ENCODE results near the gene BEND3.

The BEND3 gene

DNA sequence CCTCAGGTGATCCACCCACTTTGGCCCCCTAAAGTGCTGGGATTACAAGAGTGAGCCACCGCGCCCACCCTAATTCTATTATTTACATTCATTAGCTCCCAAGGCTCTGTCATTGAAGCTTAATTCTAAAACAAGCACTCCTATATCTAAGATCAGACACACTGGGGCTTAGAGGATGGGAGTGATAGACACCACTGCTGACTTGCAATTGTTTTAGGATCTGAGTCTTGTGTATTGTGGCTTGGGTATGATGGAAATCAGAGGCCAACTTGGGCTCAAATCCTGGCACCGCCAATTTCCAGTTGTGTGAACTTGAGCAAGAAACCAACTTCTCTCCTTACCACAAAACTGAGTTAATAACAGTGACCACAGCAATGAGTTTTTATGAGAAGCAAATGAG, 52.6 kb downstream of the BEND3 start:
- Mint-ChIP-seq H3K9me3 (no peaks in the 10 kb centered on the region), H3K27me3 (ENCODE audit: low read depth) (no peaks in the 10 kb centered on the region), H3K36me3 (ENCODE audit: low read depth) (peaks cover 1% of the 10 kb centered on the region), H3K27ac (peak overlapping the region; percentile 69), H3K4me1 (ENCODE audit: low read depth) (peaks cover 66% of the 10 kb centered on the region), H3K4me3 (peak overlapping the region; percentile 48)
- DNase-seq (ENCODE audit: low spot score) = no peak

DNA sequence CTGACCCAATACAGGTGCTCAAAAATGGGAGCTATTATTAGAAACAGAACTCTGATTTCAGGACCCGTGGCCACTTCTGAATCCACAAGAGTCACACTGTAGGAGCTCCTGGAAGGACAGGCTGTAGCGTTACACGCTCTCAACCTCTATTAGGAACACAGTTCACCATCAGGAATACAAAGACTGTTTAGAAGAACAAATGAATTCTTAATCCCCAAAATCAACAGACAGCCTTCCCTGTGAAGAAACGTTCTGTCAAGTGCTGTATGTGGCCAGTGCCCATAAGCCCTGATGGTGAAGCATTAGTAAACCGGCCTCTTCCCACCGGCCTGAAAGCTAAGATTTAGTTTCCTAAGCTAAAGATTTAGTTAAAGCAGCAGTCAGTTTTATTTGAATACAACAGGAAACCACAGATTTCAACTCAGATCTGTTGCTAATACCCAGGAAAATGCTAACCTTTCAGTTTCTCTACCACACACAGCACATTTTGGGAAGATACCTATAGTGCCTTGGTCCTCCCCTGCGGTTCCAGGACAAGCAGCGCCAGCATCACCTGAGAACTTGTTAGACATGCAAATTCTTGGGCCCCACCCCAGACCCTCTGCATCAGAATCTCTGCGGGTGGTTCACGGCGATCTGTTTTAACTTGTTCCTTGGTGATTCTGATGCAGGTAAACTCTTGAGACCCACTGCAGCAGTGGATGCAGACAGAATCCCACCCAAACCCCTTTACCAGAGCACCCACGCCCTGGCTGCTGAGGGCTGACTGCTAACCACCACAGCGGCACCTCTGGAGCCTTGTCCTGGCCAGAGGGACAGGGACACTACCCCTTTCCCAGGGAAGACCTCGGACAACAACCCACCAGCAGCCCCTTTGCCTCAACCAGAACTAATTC, 53.9 kb downstream of the BEND3 start:
- Mint-ChIP-seq H3K36me3 (ENCODE audit: low read depth) (peaks cover 5% of the 10 kb centered on the region), H3K9me3 (no peaks in the 10 kb centered on the region), H3K4me1 (ENCODE audit: low read depth) (peaks cover 59% of the 10 kb centered on the region), H3K27ac (peak overlapping the region; percentile 81), H3K4me3 (peak overlapping the region; percentile 72), H3K27me3 (ENCODE audit: low read depth) (no peaks in the 10 kb centered on the region)
- no peak for DNase-seq (ENCODE audit: low spot score)

- Mint-ChIP-seq H3K4me3 (peak overlapping the region; percentile 72), H3K27me3 (ENCODE audit: low read depth) (no peaks in the 10 kb centered on the region), H3K27ac (no peak overlapping the region), H3K9me3 (no peaks in the 10 kb centered on the region), H3K4me1 (ENCODE audit: low read depth) (peaks cover 54% of the 10 kb centered on the region), H3K36me3 (ENCODE audit: low read depth) (peaks cover 5% of the 10 kb centered on the region)
- DNase-seq (ENCODE audit: low spot score) = no peak
These were observed 54.6 kb downstream of the BEND3 start for GRCh38 chr6:107060704-107061103.

- no peak overlapping the region for H3K27ac Mint-ChIP-seq
- peaks cover 5% of the 10 kb centered on the region for H3K36me3 Mint-ChIP-seq (ENCODE audit: low read depth)
- no peaks in the 10 kb centered on the region for H3K9me3 Mint-ChIP-seq
- no peak for DNase-seq (ENCODE audit: low spot score)
- H3K27me3 Mint-ChIP-seq (ENCODE audit: low read depth) = no peaks in the 10 kb centered on the region
- H3K4me1 Mint-ChIP-seq (ENCODE audit: low read depth) = peaks cover 44% of the 10 kb centered on the region
- H3K4me3 Mint-ChIP-seq = no peak overlapping the region
These were observed 55.7 kb downstream of the BEND3 start for GRCh38 chr6:107059606-107060005.

- Mint-ChIP-seq H3K9me3 (no peaks in the 10 kb centered on the region), H3K4me1 (ENCODE audit: low read depth) (peaks cover 30% of the 10 kb centered on the region), H3K4me3 (no peak overlapping the region), H3K27ac (no peak overlapping the region), H3K36me3 (ENCODE audit: low read depth) (peaks cover 4% of the 10 kb centered on the region), H3K27me3 (ENCODE audit: low read depth) (no peaks in the 10 kb centered on the region)
- no peak for DNase-seq (ENCODE audit: low spot score)
These were observed 57.6 kb downstream of the BEND3 start for GRCh38 chr6:107057679-107058078.

DNA sequence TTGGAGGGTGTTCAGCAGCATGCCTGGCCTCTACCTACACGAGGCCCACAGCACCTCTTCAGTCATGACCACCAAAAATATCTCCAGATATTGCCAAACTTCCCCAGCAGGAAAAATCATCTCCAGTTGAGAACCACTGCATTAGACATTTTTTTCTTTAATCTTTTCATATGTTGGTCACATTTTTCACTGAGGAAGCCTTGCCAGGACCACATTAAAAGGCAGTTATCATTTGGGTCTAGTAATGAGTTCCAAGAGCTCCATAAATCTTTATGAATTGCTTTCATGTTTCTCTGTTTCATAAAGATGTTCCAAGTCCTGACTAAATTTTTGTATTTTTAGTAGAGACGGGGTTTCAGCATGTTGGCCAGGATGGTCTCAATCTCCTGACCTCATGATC, 58.5 kb downstream of the BEND3 start:
- Mint-ChIP-seq H3K9me3 (no peaks in the 10 kb centered on the region), H3K36me3 (ENCODE audit: low read depth) (peaks cover 7% of the 10 kb centered on the region), H3K4me3 (no peak overlapping the region), H3K4me1 (ENCODE audit: low read depth) (peaks cover 22% of the 10 kb centered on the region), H3K27me3 (ENCODE audit: low read depth) (no peaks in the 10 kb centered on the region), H3K27ac (no peak overlapping the region)
- no peak for DNase-seq (ENCODE audit: low spot score)

- Mint-ChIP-seq H3K36me3 (ENCODE audit: low read depth) (peaks cover 31% of the 10 kb centered on the region), H3K27me3 (ENCODE audit: low read depth) (no peaks in the 10 kb centered on the region), H3K27ac (no peak overlapping the region), H3K4me3 (no peak overlapping the region), H3K4me1 (ENCODE audit: low read depth) (peaks cover 3% of the 10 kb centered on the region), H3K9me3 (no peaks in the 10 kb centered on the region)
- no peak for DNase-seq (ENCODE audit: low spot score)
These were observed 67.5 kb downstream of the BEND3 start for GRCh38 chr6:107047807-107048206.

- Mint-ChIP-seq H3K4me1 (ENCODE audit: low read depth) (peaks cover 6% of the 10 kb centered on the region), H3K4me3 (no peak overlapping the region), H3K9me3 (no peaks in the 10 kb centered on the region), H3K27ac (no peak overlapping the region), H3K27me3 (ENCODE audit: low read depth) (no peaks in the 10 kb centered on the region), H3K36me3 (ENCODE audit: low read depth) (peaks cover 24% of the 10 kb centered on the region)
- DNase-seq (ENCODE audit: low spot score) = no peak
These were observed 69.3 kb downstream of the BEND3 start for GRCh38 chr6:107045826-107046675.

DNA sequence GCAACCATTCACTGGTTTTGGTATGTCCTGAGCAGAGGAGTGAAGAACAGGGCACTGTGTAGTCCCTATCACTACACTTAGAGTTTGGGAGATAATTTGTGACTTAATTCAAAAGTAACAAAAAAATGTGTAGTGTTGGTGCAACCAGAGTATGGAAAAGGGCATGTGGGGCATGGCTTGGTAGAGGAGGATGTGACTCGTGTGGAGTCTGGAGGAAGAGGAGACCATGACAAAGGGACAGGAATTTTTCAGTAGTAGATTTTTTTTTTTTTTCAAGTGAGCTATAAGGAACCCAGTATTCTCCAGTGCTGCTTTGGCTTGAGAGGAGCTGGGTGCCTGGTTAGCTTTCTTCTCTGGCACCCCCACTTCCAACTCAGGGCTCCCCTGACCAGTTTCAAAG, 82.2 kb downstream of the BEND3 start:
- H3K27ac Mint-ChIP-seq = peak overlapping the region; percentile 38
- no peaks in the 10 kb centered on the region for H3K27me3 Mint-ChIP-seq (ENCODE audit: low read depth)
- peaks cover 33% of the 10 kb centered on the region for H3K36me3 Mint-ChIP-seq (ENCODE audit: low read depth)
- no peaks in the 10 kb centered on the region for H3K9me3 Mint-ChIP-seq
- DNase-seq (ENCODE audit: low spot score) = no peak
- H3K4me3 Mint-ChIP-seq = no peak overlapping the region
- peaks cover 31% of the 10 kb centered on the region for H3K4me1 Mint-ChIP-seq (ENCODE audit: low read depth)

- H3K4me1 Mint-ChIP-seq (ENCODE audit: low read depth) = peaks cover 31% of the 10 kb centered on the region
- H3K4me3 Mint-ChIP-seq = no peak overlapping the region
These were observed 83.3 kb downstream of the BEND3 start for GRCh38 chr6:107032051-107032450.

GRCh38 chr6:107030151-107030550, 85.2 kb downstream of the BEND3 start:
- no peaks in the 10 kb centered on the region for H3K9me3 Mint-ChIP-seq
- peak overlapping the region; percentile 76 for H3K27ac Mint-ChIP-seq
- peaks cover 28% of the 10 kb centered on the region for H3K36me3 Mint-ChIP-seq (ENCODE audit: low read depth)
- H3K4me1 Mint-ChIP-seq (ENCODE audit: low read depth) = peaks cover 29% of the 10 kb centered on the region
- H3K4me3 Mint-ChIP-seq = peak overlapping the region; percentile 100
- DNase-seq (ENCODE audit: low spot score) = no peak
- no peaks in the 10 kb centered on the region for H3K27me3 Mint-ChIP-seq (ENCODE audit: low read depth)

More at GRCh38 chr6:107032051-107032450, 83.3 kb downstream of the BEND3 start:
- DNase-seq (ENCODE audit: low spot score) = no peak
- H3K9me3 Mint-ChIP-seq = no peaks in the 10 kb centered on the region
- H3K27me3 Mint-ChIP-seq (ENCODE audit: low read depth) = no peaks in the 10 kb centered on the region
- H3K36me3 Mint-ChIP-seq (ENCODE audit: low read depth) = peaks cover 33% of the 10 kb centered on the region
- peak overlapping the region; percentile 17 for H3K27ac Mint-ChIP-seq

GRCh38 chr6:107026965-107027364, 88.3 kb downstream of the BEND3 start:
- peaks cover 23% of the 10 kb centered on the region for H3K4me1 Mint-ChIP-seq (ENCODE audit: low read depth)
- DNase-seq (ENCODE audit: low spot score) = no peak
- no peak overlapping the region for H3K27ac Mint-ChIP-seq
- H3K4me3 Mint-ChIP-seq = peak overlapping the region; percentile 66
- no peaks in the 10 kb centered on the region for H3K9me3 Mint-ChIP-seq
- H3K36me3 Mint-ChIP-seq (ENCODE audit: low read depth) = peaks cover 19% of the 10 kb centered on the region
- H3K27me3 Mint-ChIP-seq (ENCODE audit: low read depth) = no peaks in the 10 kb centered on the region

DNA sequence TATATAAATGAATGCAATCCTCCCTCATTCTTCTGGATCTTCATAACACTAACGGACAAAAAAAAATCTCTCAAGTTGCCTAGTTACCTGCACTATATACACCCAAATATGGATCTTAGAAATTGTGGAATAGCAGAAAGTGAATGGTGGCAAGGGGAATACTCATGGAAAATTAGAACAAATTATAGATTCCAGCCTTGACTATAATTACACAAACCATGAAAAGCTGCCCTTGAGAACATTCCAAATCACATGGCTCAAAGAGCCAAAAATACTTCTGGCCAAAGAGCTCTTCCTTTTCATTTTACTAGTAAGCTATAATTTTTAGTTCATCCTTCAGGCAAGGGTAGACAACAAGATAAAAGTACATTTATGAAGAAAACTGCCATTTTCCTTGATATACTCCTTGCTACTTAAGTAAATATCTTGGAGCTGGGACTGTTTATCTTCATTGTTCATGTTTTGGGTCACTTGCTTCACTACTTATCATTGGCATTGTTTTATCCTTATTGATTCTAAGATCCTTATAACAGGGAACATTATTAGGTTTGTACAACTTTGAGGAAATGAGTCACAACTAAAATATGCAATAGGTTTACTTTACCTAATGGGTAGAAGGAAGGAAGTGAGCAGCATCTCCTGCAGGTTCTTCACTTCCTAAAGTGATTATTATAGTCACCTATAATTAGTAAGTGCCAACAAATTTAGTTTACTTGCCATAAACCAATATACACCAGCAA, 93.7 kb downstream of the BEND3 start:
- Mint-ChIP-seq H3K4me3 (no peak overlapping the region), H3K27ac (no peak overlapping the region), H3K9me3 (no peaks in the 10 kb centered on the region), H3K27me3 (ENCODE audit: low read depth) (peaks cover 4% of the 10 kb centered on the region), H3K4me1 (ENCODE audit: low read depth) (peaks cover 4% of the 10 kb centered on the region), H3K36me3 (ENCODE audit: low read depth) (no peaks in the 10 kb centered on the region)
- DNase-seq (ENCODE audit: low spot score) = no peak
